GM21367 (cell line): ENCODE results near the gene SLC18A3.

Source experiments
- ATAC-seq: cut with Tn5 transposase; IDR thresholded peaks from one replicate; pipeline ENCODE4 v1.9.1; 2021; ENCODE audit not compliant: unreplicated experiment

SLC18A3 gene

GRCh38 chr10:49611166-49611815, 1.2 kb downstream of the SLC18A3 start:
- no peak for ATAC-seq

- ATAC-seq, result no peak
These were observed 1.9 kb downstream of the SLC18A3 start for GRCh38 chr10:49611816-49612512.

GRCh38 chr10:49612513-49613164, 2.5 kb downstream of the SLC18A3 start:
- ATAC-seq, result no peak

- no peak for ATAC-seq
These were observed 3.2 kb downstream of the SLC18A3 start for GRCh38 chr10:49613165-49613881.

GRCh38 chr10:49613882-49614241, 3.8 kb downstream of the SLC18A3 start, which contains the start of gene CHAT:
CHAT (plus strand) TSS chr10:49614037; CDS start chr10:49614190, 153 bp downstream.
- no peak for ATAC-seq

GRCh38 chr10:49614242-49615198, 4.4 kb downstream of the SLC18A3 start:
- no peak for ATAC-seq

GRCh38 chr10:49615213-49615612, 5.1 kb downstream of the SLC18A3 start:
- no peak for ATAC-seq

GRCh38 chr10:49615721-49616120, 5.6 kb downstream of the SLC18A3 start:
- ATAC-seq, result no peak

- ATAC-seq, result no peak
These were observed 6.5 kb downstream of the SLC18A3 start for GRCh38 chr10:49616421-49617101.

- ATAC-seq, result no peak
These were observed 7.3 kb downstream of the SLC18A3 start for GRCh38 chr10:49617121-49618020.

- no peak for ATAC-seq
These were observed 8.7 kb downstream of the SLC18A3 start for GRCh38 chr10:49618821-49619220.

- no peak for ATAC-seq
These were observed 9.5 kb downstream of the SLC18A3 start for GRCh38 chr10:49619613-49620012.

GRCh38 chr10:49620286-49620810, 10.2 kb downstream of the SLC18A3 start:
- ATAC-seq, result no peak

GRCh38 chr10:49620841-49621378, 10.8 kb downstream of the SLC18A3 start:
- ATAC-seq, result no peak

- no peak for ATAC-seq
These were observed 11.5 kb downstream of the SLC18A3 start for GRCh38 chr10:49621561-49621960.

GRCh38 chr10:49622426-49623425, 12.6 kb downstream of the SLC18A3 start:
- no peak for ATAC-seq

GRCh38 chr10:49624629-49625028, 14.5 kb downstream of the SLC18A3 start:
- no peak for ATAC-seq
